HCT116 (cell line): ENCODE results near the gene SH3GL2. TPM values are rescaled to one million over a fixed set of nuclear protein-coding genes. Genes with fewer than 3 reads are reported as not detected.

ENCODE experiments used
- ATAC-seq: fragments of 200-7000 bp; cut with Tn5 transposase; 2 replicates; pipeline ENCODE4 v1.9.1; 2020; ENCODE audit warnings: mild to moderate bottlenecking, moderate library complexity
- BruUV-seq: library from RNA; stranded (reverse); fragments of 400-500 nt; replicated peaks from 2 replicates; lab custom pipeline; 2021; lab: Mats Ljungman, UMichigan
- CTCF ChIA-PET: fragments of 300-600 bp; sonication (Branson Sonifier 250); formaldehyde crosslinking; loops from one replicate; lab custom pipeline; 2021; ENCODE audit warnings: antibody characterized with exemption; lab: Charles Lee
- POLR2A ChIA-PET: fragments of 300-600, 350-600 bp; sonication (Branson Sonifier 250); formaldehyde crosslinking; loops from one replicate; lab custom pipeline; 2021; ENCODE audit warnings: antibody characterized with exemption; lab: Charles Lee
- RAD21 ChIA-PET, 2 experiments: fragments of 300-600 bp; sonication (Branson Sonifier 250); formaldehyde crosslinking; loops; one replicate each; lab custom pipeline; 2023; ENCODE audit warnings: low total read pairs in 2 of 2; ENCODE audit not compliant: uncharacterized antibody in 2 of 2, unreplicated experiment in 2 of 2, low non-redundant PET in 1 of 2; lab: Charles Lee
- DNase-seq: peaks from one replicate; pipeline ENCODE4 v3.0.0-alpha.2; 2010; ENCODE audit warnings: low read depth, low spot score
- H2AFZ ChIP-seq: fragments of 200-600 bp; shearing (Covaris generic), sonication (generic); 2 replicates; pipeline ENCODE4 v1.6.1; 2017; ENCODE audit warnings: low read depth, mixed run types, mixed read lengths, antibody characterized with exemption, low read length; ENCODE audit not compliant: poor library complexity, severe bottlenecking
- H3K27ac ChIP-seq: 2 replicates; pipeline ENCODE4 v1.5.1; 2012; ENCODE audit warnings: low read depth, low read length
- H3K27me3 ChIP-seq: fragments of 200-600 bp; sonication (generic); 2 replicates; pipeline ENCODE4 v1.6.1; 2016; ENCODE audit warnings: mixed run types, low read length, mixed read lengths; ENCODE audit not compliant: insufficient read depth
- H3K36me3 ChIP-seq, 2 experiments: fragments of 200-500 bp in 1 of 2; fragments of 200-600 bp in 1 of 2; sonication (Bioruptor generic) in 1 of 2; sonication (generic) in 1 of 2; 2 replicates each; pipeline versions ENCODE4 v1.5.1 to v1.6.1; 2014 to 2016; ENCODE audit warnings: low read length in 2 of 2, inconsistent platforms in 1 of 2, mixed read lengths in 1 of 2, mixed run types in 1 of 2; ENCODE audit not compliant: insufficient read depth in 2 of 2, control insufficient read depth in 1 of 2
- H3K4me1 ChIP-seq, 2 experiments: fragments of 200-600 bp in 1 of 2; sonication (generic) in 1 of 2; 2 replicates each; pipeline versions ENCODE4 v1.5.1 to v1.6.1; 2012 to 2017; ENCODE audit warnings: low read length in 2 of 2, inconsistent platforms in 1 of 2, mild to moderate bottlenecking in 1 of 2, mixed read lengths in 1 of 2, mixed run types in 1 of 2, moderate library complexity in 1 of 2; ENCODE audit not compliant: insufficient read depth in 2 of 2, control insufficient read depth in 1 of 2
- H3K4me2 ChIP-seq: fragments of 200-600 bp; sonication (generic); 2 replicates; pipeline ENCODE4 v1.6.1; 2017; ENCODE audit warnings: mixed run types, low read length, mixed read lengths
- H3K4me3 ChIP-seq, 2 experiments: fragments of 200-600 bp in 1 of 2; sonication (generic) in 1 of 2; replicated peaks in 1 of 2; 2 replicates each; pipeline ENCODE4 v1.5.1; 2011 to 2016; ENCODE audit warnings: low read length in 2 of 2, control low read depth in 1 of 2, low read depth in 1 of 2, mild to moderate bottlenecking in 1 of 2, mixed read lengths in 1 of 2, mixed run types in 1 of 2
- H3K79me2 ChIP-seq: fragments of 200-600 bp; sonication (generic); 2 replicates; pipeline ENCODE4 v1.6.1; 2017; ENCODE audit warnings: mild to moderate bottlenecking, mixed run types, low read length, moderate library complexity, mixed read lengths; ENCODE audit not compliant: insufficient read depth
- H3K9ac ChIP-seq: fragments of 200-600 bp; sonication (generic); 2 replicates; pipeline ENCODE4 v1.6.1; 2016; ENCODE audit warnings: low read length, mixed read lengths
- H3K9me2 ChIP-seq: fragments of 200-600 bp; sonication (generic), shearing (Covaris generic); 2 replicates; pipeline ENCODE4 v1.6.1; 2017; ENCODE audit warnings: mixed run types, mild to moderate bottlenecking, moderate library complexity; ENCODE audit not compliant: insufficient read depth
- H3K9me3 ChIP-seq, 2 experiments: fragments of 200-500 bp in 1 of 2; fragments of 200-600 bp in 1 of 2; sonication (Bioruptor generic) in 1 of 2; sonication (generic) in 1 of 2; 2 replicates each; pipeline ENCODE4 v1.6.1; 2014 to 2017; ENCODE audit warnings: low read length in 2 of 2, mixed read lengths in 2 of 2, inconsistent platforms in 1 of 2, low read depth in 1 of 2, mild to moderate bottlenecking in 1 of 2, mixed run types in 1 of 2, moderate library complexity in 1 of 2; ENCODE audit not compliant: control insufficient read depth in 1 of 2, insufficient read depth in 1 of 2
- H4K20me1 ChIP-seq: fragments of 200-600 bp; sonication (generic), shearing (Covaris generic); 2 replicates; pipeline ENCODE4 v1.6.1; 2017; ENCODE audit warnings: mixed run types, mild to moderate bottlenecking, moderate library complexity; ENCODE audit not compliant: insufficient read depth
- CBX3 ChIP-seq: IDR thresholded peaks from 2 replicates; pipeline ENCODE4 v1.6.1; 2012; ENCODE audit warnings: low read depth
- CEBPB ChIP-seq: IDR thresholded peaks from 2 replicates; pipeline ENCODE4 v1.6.1; 2012; ENCODE audit warnings: low read depth
- ELF1 ChIP-seq: IDR thresholded peaks from 2 replicates; pipeline ENCODE4 v1.6.1; 2012; ENCODE audit warnings: low read depth, borderline replicate concordance
- FOSL1 ChIP-seq: IDR thresholded peaks from 2 replicates; pipeline ENCODE4 v1.6.1; 2012; ENCODE audit warnings: low read depth
- JUND ChIP-seq: IDR thresholded peaks from 2 replicates; pipeline ENCODE4 v1.6.1; 2012
- SIN3A ChIP-seq: IDR thresholded peaks from 2 replicates; pipeline ENCODE4 v1.6.1; 2012; ENCODE audit warnings: low read depth
- SP1 ChIP-seq: IDR thresholded peaks from 2 replicates; pipeline ENCODE4 v1.6.1; 2012; ENCODE audit warnings: low read depth
- TCF7L2 ChIP-seq: IDR thresholded peaks from 2 replicates; pipeline ENCODE4 v1.7.0; 2011; ENCODE audit warnings: borderline replicate concordance, inconsistent platforms; ENCODE audit not compliant: insufficient read depth, insufficient read length; ENCODE audit errors: extremely low read depth
- ZFX ChIP-seq: fragments of 450-650 bp; IDR thresholded peaks from 2 replicates; pipeline ENCODE4 v1.6.1; 2017
- intact Hi-C: fragments of 100-400 bp; cut with micrococcal nuclease; formaldehyde crosslinking; loops from 2 replicates; pipeline ENCODE4 v1.10.0; 2022
- total RNA-seq: library from RNA; stranded (reverse); gene quantifications from one replicate; pipeline ENCODE4 v1.2.1, GENCODE V29; 2021; ENCODE audit not compliant: unreplicated experiment
- TF ChIP-seq, protein P1 (sequence below): IDR thresholded peaks from 2 replicates; pipeline ENCODE4 v1.6.1; 2012
- TF ChIP-seq, protein P2 (sequence below): IDR thresholded peaks from 2 replicates; pipeline ENCODE4 v1.6.1; 2012
- TF ChIP-seq, protein P3 (sequence below): IDR thresholded peaks from 2 replicates; pipeline ENCODE4 v1.6.1; 2012; ENCODE audit warnings: low read depth

SH3GL2 gene
- total RNA-seq, 1 experiment from 2014 or later = not detected

DNA sequence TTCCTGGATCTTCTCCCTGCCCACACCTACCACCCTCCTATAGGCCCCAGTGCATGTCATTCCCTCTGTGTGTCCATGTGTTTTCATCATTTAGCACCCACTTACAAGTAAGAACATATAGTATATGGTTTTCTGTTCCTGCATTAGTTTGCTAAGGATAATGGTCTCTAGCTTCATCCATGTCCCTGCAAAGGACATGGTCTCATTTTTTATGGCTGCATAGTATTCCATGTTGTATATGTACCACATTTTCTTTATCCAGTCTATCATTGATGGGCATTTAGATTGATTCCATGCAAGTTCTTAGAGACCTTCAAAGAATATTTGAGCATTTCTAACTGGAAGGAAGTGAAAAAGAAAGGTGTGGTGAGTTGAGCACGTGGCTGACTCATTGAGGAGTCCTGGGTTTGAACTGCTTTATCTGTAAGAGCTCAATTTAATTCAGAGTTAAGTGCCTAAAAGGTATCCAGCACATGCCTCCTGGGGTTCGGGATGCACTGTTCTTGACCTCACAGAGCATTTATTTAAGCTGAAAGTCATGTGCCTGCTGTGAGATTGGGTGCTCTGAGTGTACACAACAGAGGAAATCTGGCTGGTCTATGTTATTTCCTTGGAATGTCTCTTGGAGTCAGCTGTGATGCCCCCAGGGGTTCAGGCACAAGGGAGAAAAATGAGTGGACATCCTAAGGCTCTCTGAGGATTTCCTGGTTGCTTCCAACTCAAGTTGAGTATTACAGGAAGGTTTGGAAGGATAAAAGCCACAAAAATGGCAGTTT lies 56.4 kb downstream of the SH3GL2 start:
- Histone ChIP-seq H3K9ac (no peak overlapping the region), H3K9me3 (no peaks in the 10 kb centered on the region), H3K27me3 (no peaks in the 10 kb centered on the region), H3K9me2 (no peaks in the 10 kb centered on the region), H3K27ac (no peak overlapping the region), H3K4me2 (no peak overlapping the region), H3K36me3 (no peaks in the 10 kb centered on the region), H3K4me3 (no peak overlapping the region), H4K20me1 (no peaks in the 10 kb centered on the region), H3K79me2 (no peaks in the 10 kb centered on the region), H2AFZ (no peak overlapping the region), H3K4me1 (no peaks in the 10 kb centered on the region)
- RAD21 ChIA-PET = no interaction called here
- DNase-seq (no peak), ATAC-seq (no peak)
- intact Hi-C loops = no loop called here
- TF ChIP-seq, protein P1, sequence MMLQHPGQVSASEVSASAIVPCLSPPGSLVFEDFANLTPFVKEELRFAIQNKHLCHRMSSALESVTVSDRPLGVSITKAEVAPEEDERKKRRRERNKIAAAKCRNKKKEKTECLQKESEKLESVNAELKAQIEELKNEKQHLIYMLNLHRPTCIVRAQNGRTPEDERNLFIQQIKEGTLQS = no peak
- TF ChIP-seq CBX3 = no peak
- TF ChIP-seq JUND = no peak
- no peak for TF ChIP-seq SP1
- no peak for TF ChIP-seq ZFX
- TF ChIP-seq FOSL1 = no peak
- no peak for TF ChIP-seq CEBPB
- TF ChIP-seq, protein P2, sequence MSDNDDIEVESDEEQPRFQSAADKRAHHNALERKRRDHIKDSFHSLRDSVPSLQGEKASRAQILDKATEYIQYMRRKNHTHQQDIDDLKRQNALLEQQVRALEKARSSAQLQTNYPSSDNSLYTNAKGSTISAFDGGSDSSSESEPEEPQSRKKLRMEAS = no peak
- TF ChIP-seq, protein P3, sequence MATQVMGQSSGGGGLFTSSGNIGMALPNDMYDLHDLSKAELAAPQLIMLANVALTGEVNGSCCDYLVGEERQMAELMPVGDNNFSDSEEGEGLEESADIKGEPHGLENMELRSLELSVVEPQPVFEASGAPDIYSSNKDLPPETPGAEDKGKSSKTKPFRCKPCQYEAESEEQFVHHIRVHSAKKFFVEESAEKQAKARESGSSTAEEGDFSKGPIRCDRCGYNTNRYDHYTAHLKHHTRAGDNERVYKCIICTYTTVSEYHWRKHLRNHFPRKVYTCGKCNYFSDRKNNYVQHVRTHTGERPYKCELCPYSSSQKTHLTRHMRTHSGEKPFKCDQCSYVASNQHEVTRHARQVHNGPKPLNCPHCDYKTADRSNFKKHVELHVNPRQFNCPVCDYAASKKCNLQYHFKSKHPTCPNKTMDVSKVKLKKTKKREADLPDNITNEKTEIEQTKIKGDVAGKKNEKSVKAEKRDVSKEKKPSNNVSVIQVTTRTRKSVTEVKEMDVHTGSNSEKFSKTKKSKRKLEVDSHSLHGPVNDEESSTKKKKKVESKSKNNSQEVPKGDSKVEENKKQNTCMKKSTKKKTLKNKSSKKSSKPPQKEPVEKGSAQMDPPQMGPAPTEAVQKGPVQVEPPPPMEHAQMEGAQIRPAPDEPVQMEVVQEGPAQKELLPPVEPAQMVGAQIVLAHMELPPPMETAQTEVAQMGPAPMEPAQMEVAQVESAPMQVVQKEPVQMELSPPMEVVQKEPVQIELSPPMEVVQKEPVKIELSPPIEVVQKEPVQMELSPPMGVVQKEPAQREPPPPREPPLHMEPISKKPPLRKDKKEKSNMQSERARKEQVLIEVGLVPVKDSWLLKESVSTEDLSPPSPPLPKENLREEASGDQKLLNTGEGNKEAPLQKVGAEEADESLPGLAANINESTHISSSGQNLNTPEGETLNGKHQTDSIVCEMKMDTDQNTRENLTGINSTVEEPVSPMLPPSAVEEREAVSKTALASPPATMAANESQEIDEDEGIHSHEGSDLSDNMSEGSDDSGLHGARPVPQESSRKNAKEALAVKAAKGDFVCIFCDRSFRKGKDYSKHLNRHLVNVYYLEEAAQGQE = no peak
- no peak for TF ChIP-seq TCF7L2
- no peak for TF ChIP-seq SIN3A
- TF ChIP-seq ELF1 = no peak
- POLR2A ChIA-PET = no interaction called here
- CTCF ChIA-PET = no interaction called here
- no TSS peak for BruUV-seq
